ENCODE results near the gene APP.

APP gene

DNA sequence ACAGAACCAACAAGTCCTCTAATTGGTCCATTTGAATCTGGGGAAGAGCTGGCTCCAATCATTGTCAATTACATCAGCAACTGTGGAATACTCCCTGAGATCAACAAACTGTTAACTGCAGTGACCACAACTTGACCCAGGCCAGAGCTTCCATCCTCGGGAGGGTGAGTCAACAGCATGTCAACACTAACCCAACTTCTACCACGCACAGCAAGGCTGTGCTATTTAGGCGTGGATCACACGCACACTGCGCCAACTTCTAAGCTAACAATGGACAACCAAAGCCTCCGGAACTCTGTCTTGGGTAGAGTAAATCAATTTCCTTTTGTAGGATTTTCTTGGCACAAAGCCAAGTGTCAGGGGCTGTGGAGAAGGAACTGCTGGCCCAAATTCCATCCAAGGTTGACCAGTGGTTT lies 30.4 kb downstream of the APP start:
- Histone ChIP-seq H3K27ac (replicated peaks) (peak overlapping the region; percentile 31), H3K4me3 (replicated peaks; ENCODE audit: insufficient read depth, low read length) (no peak overlapping the region), H3K27me3 (ENCODE audit: insufficient read depth, poor library complexity, severe bottlenecking) (no peaks in the 10 kb centered on the region)
- TF ChIP-seq POLR2AphosphoS5 (IDR thresholded peaks at IDR 0.05; ENCODE audit: low read depth) = 0 out of 2 replicates have a peak, but pooled peaks have one; percentile 37
- TF ChIP-seq REST (IDR thresholded peaks at IDR 0.05; ENCODE audit: insufficient replicate concordance, low read depth) = no peak
- DNase-seq (ENCODE audit: low read depth in 1 of 2, low spot score in 1 of 2) = peak; percentile 41 to 50

GRCh38 chr21:26138615-26139257 lies 31.8 kb downstream of the APP start:
- DNase-seq (ENCODE audit: low read depth in 1 of 2, low spot score in 1 of 2) = no peak
- H3K27me3 ChIP-seq (ENCODE audit: insufficient read depth, poor library complexity, severe bottlenecking) = no peaks in the 10 kb centered on the region
- TF ChIP-seq REST (IDR thresholded peaks at IDR 0.05; ENCODE audit: insufficient replicate concordance, low read depth) = no peak
- TF ChIP-seq SPI1 (IDR thresholded peaks at IDR 0.05; ENCODE audit: borderline replicate concordance, low read depth) = no peak
- no peak overlapping the region for H3K4me3 ChIP-seq (replicated peaks; ENCODE audit: insufficient read depth, low read length)
- H3K27ac ChIP-seq (replicated peaks) = no peak overlapping the region; the same call in 1 of the 2 replicates

DNA sequence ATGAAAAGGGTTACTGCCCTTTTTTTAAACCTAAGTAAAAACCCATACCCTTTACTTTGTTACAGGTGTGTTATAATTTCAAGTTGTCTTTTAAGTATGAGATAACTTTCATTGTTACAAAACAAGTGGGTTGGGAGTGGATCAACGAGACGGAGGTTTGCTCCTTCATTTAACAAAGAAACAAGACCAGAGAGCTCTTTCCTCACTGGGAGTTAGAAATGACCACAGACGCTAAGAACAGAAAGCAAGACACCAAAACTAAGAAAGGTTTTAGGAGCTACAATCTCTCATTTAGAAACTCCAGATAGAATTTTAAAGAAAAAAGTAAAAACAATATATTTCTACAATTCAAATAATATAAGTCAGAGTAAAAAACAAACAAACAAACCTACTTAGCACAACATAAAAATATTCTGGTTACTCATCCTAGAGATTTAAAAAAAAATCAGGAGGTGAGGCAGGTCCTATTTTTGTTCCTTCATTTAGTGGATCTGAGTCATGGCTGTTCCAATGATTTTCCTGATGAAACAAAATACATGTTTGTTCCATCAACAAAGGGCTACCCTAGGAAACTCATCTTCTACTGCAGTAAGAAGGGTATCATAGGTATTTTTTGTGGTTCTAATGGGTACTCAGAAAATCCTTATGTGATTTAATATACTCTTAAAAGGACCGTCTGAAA lies 33.0 kb downstream of the APP start:
- DNase-seq (ENCODE audit: low read depth in 1 of 2, low spot score in 1 of 2) = no peak
- Histone ChIP-seq H3K4me3 (replicated peaks; ENCODE audit: insufficient read depth, low read length) (no peak overlapping the region), H3K27me3 (ENCODE audit: insufficient read depth, poor library complexity, severe bottlenecking) (no peaks in the 10 kb centered on the region), H3K27ac (replicated peaks) (no peak overlapping the region)
- no peak for TF ChIP-seq REST (IDR thresholded peaks at IDR 0.05; ENCODE audit: insufficient replicate concordance, low read depth)

GRCh38 chr21:26136671-26137070 lies 33.9 kb downstream of the APP start:
- H3K4me3 ChIP-seq (replicated peaks; ENCODE audit: insufficient read depth, low read length) = no peak overlapping the region
- H3K27me3 ChIP-seq (ENCODE audit: insufficient read depth, poor library complexity, severe bottlenecking) = no peaks in the 10 kb centered on the region
- no peak for TF ChIP-seq SPI1 (IDR thresholded peaks at IDR 0.05; ENCODE audit: borderline replicate concordance, low read depth)
- no peak for TF ChIP-seq GABPA (IDR thresholded peaks at IDR 0.05; ENCODE audit: low read depth)
- TF ChIP-seq POLR2AphosphoS5 (IDR thresholded peaks at IDR 0.05; ENCODE audit: low read depth) = no peak
- TF ChIP-seq REST (IDR thresholded peaks at IDR 0.05; ENCODE audit: insufficient replicate concordance, low read depth) = no peak
- TF ChIP-seq CTCF (IDR thresholded peaks at IDR 0.05; ENCODE audit: insufficient read depth, low read length) = no peak
- DNase-seq (ENCODE audit: low read depth in 1 of 2, low spot score in 1 of 2) = peak in 1 of 2 experiments; percentile 26
- no peak overlapping the region for H3K27ac ChIP-seq (replicated peaks)
